GM12865 (cell line): Measurements from ENCODE around the gene RTP3.
"Not testable (repeated sequence)": the region's sequence is repeated elsewhere in the genome, so short reads cannot be mapped to it uniquely, and the experiment has no call there.

Source experiments
- DNase-seq: peaks from one replicate; pipeline ENCODE4 v3.0.0; 2010; ENCODE audit warnings: low read depth
- H3K4me3 ChIP-seq: 2 replicates; pipeline ENCODE4 v1.5.1; 2011; ENCODE audit warnings: mild to moderate bottlenecking, low read depth, low read length, control low read depth
- TF ChIP-seq, protein P1 (sequence below): IDR thresholded peaks from 2 replicates; pipeline ENCODE4 v1.5.1; 2011; ENCODE audit warnings: low read length, control low read depth, low read depth, inconsistent platforms; ENCODE audit not compliant: insufficient read depth; ENCODE audit errors: missing control alignments

Gene RTP3

DNA sequence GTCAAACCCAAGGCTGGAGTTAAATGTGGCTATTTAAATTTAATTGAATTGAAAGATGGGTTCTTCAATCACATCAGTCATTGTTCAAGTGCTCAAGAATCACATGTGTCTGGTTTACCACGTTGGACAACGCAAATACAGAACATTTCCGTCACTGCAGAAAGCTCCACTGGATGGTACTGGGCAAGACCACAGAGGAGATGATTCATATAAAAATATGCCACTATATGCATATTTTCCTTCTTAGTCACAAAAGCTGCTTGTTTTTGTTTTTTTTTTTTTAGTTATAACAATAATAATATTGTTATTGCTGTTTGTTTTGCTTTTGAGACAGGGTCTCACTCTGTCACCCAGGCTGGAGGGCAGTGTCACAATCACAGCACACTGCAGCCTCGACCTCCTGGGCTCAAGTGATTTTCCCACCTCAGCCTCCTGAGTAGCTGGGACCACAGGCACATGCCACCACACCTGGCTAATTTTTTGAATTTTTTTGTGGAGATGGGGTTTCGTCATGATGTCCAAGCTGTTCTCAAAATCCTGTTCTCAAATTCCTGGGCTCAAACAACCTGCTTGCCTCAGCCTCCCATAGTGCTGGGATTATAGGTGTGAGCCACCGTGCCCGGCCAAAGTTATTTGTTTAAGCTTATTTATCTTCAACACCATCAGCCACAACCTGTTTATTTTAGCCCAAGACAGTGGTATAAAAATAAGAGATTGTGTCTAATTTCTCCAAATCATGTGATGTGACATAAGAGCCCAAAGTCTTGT lies 19.4 kb downstream of the RTP3 start:
- TF ChIP-seq, protein P1, sequence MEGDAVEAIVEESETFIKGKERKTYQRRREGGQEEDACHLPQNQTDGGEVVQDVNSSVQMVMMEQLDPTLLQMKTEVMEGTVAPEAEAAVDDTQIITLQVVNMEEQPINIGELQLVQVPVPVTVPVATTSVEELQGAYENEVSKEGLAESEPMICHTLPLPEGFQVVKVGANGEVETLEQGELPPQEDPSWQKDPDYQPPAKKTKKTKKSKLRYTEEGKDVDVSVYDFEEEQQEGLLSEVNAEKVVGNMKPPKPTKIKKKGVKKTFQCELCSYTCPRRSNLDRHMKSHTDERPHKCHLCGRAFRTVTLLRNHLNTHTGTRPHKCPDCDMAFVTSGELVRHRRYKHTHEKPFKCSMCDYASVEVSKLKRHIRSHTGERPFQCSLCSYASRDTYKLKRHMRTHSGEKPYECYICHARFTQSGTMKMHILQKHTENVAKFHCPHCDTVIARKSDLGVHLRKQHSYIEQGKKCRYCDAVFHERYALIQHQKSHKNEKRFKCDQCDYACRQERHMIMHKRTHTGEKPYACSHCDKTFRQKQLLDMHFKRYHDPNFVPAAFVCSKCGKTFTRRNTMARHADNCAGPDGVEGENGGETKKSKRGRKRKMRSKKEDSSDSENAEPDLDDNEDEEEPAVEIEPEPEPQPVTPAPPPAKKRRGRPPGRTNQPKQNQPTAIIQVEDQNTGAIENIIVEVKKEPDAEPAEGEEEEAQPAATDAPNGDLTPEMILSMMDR = no peak
- no peak overlapping the region for H3K4me3 ChIP-seq
- no peak for DNase-seq

- no peak overlapping the region for H3K4me3 ChIP-seq
- TF ChIP-seq, protein P1 = no peak
- no peak for DNase-seq
These were observed 20.0 kb downstream of the RTP3 start for GRCh38 chr3:46517784-46518181.

DNA sequence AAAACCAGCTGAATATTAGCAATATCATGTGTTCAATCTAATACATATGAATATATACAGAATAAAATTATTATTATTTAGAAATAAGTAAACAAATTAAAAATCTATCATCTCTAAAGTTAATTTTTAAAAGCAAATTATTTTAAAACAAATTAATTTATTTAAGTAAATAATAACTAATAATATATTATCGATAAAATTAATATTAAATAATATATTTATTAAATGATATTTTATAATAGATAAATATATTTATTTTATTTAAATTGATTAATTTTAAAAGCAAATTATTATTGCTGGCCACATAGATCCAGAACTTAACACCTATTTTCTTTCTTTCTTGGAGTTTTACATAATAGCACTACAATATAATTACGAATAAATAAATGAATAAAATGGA lies 22.2 kb downstream of the RTP3 start:
- DNase-seq = no peak
- no peak overlapping the region for H3K4me3 ChIP-seq
- TF ChIP-seq, protein P1 = no peak

DNA sequence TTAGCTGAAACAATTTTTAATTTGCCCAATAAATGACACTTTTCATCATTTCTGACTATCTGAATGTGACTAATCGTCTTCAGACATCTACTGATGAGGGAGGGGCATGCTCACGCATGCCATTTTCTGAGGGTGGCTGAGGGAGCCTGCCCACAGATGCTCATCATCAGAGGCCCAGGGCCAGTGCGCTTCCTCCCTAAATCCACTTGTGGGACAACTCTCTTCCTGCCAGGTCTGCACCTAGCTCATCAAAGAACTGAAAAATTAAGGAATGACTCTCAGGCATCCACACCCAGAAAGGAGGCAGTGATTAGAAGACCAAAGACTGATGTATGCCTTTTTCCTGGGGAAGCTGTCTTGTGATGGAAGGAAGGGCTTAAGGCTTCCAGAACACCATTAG lies 22.8 kb downstream of the RTP3 start:
- no peak overlapping the region for H3K4me3 ChIP-seq
- TF ChIP-seq, protein P1 = no peak
- DNase-seq = no peak

DNA sequence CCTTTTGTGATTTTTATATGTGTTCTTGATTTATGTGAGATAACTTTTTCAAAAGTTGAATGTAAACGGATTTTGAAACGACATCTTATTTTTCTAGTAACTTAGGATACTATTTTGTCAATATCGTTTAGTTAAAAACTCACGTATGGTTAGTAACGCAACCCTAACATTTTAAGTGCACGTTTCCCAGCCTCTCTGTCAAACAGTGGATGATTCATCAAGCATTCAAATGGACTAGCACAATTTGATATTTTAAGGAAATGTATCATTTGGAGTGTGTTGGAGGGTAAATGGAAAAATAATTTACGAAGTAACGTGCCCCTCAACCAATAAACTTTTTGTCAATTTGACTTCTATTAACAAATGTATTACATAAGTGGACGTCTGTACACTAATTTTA lies 23.3 kb downstream of the RTP3 start:
- no peak for DNase-seq
- TF ChIP-seq, protein P1 = no peak
- no peak overlapping the region for H3K4me3 ChIP-seq

DNA sequence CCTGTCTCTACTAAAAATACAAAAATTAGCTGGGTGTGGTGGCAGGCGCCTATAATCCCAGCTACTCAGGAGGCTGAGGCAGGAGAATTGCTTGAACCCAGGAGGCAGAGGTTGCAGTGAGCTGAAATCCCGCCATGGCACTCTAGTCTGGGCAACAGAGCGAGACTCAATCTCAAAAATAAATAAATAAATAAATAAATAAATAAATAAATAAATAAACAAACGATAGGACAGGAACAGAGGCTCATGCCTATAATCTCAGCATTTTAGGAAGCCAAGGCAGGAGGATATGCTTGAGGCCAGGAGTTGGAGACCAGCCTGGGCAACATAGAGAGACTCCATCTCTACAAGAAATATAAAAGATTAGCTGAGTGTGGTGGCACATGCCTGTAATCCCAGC lies 24.4 kb downstream of the RTP3 start:
- DNase-seq, H3K4me3 ChIP-seq: not testable (repeated sequence)

- DNase-seq = no peak
- no peak overlapping the region for H3K4me3 ChIP-seq
- TF ChIP-seq, protein P1 = no peak
These were observed 25.8 kb downstream of the RTP3 start for GRCh38 chr3:46523556-46523955.
